Ishikawa (cell line): ENCODE measurements around the gene CHCHD3.

Experiments
- CEBPB ChIP-seq: IDR thresholded peaks from 2 replicates; pipeline ENCODE4 v1.6.1; 2012
- CREB1 ChIP-seq: IDR thresholded peaks from 2 replicates; pipeline ENCODE4 v1.6.1; 2012; ENCODE audit warnings: low read depth
- EGR1 ChIP-seq: IDR thresholded peaks from 2 replicates; pipeline ENCODE4 v1.6.1; 2012
- EP300 ChIP-seq: IDR thresholded peaks from 2 replicates; pipeline ENCODE4 v1.6.1; 2012; ENCODE audit warnings: borderline replicate concordance
- FOXM1 ChIP-seq: IDR thresholded peaks from 2 replicates; pipeline ENCODE4 v1.6.1; 2012; ENCODE audit warnings: low read depth, borderline replicate concordance
- NFIC ChIP-seq: IDR thresholded peaks from 2 replicates; pipeline ENCODE4 v1.6.1; 2012
- RAD21 ChIP-seq: IDR thresholded peaks from 2 replicates; pipeline ENCODE4 v1.6.1; 2012; ENCODE audit warnings: low read depth
- TAF1 ChIP-seq: IDR thresholded peaks from 2 replicates; pipeline ENCODE4 v1.6.1; 2012; ENCODE audit warnings: low read depth, mild to moderate bottlenecking
- TCF12 ChIP-seq: IDR thresholded peaks from 2 replicates; pipeline ENCODE4 v1.6.1; 2012; ENCODE audit warnings: low read depth
- TEAD4 ChIP-seq: IDR thresholded peaks from 2 replicates; pipeline ENCODE4 v1.6.1; 2012
- YY1 ChIP-seq: IDR thresholded peaks from 2 replicates; pipeline ENCODE4 v1.6.1; 2012; ENCODE audit warnings: low read depth
- ZBTB7A ChIP-seq: IDR thresholded peaks from 2 replicates; pipeline ENCODE4 v1.6.1; 2012; ENCODE audit warnings: low read depth
- TF ChIP-seq, protein P1 (sequence below): IDR thresholded peaks from 2 replicates; pipeline ENCODE4 v1.6.1; 2012
- TF ChIP-seq, protein P2 (sequence below): IDR thresholded peaks from 2 replicates; pipeline ENCODE4 v1.6.1; 2012
- TF ChIP-seq, protein P3 (sequence below): IDR thresholded peaks from 2 replicates; pipeline ENCODE4 v1.6.1; 2012; ENCODE audit warnings: low read depth, mild to moderate bottlenecking

CHCHD3 gene

DNA sequence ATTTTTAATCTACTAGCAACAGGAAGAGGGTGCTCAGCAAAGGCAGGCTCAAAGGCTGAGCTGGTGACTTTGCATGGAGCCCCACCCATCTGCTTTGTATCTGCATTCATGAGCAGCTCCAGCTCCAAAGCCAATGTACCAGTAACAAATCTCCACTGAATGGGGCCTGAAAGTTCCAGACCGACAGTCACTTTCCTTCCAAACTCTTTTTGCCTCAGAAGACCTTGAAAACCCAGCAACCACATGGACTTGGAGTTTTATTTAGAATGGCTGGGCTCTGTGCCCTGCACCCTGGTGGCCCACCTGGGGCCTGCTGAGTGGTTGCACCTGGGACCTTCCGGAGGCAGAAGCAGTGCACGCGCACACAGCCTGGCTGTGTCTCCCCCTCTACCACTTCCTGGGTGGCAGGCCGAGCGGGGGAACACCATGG, 310.6 kb downstream of the CHCHD3 start:
- TF ChIP-seq ZBTB7A (no peak), CREB1 (no peak), EGR1 (no peak), RAD21 (no peak)
- TF ChIP-seq, protein P1, sequence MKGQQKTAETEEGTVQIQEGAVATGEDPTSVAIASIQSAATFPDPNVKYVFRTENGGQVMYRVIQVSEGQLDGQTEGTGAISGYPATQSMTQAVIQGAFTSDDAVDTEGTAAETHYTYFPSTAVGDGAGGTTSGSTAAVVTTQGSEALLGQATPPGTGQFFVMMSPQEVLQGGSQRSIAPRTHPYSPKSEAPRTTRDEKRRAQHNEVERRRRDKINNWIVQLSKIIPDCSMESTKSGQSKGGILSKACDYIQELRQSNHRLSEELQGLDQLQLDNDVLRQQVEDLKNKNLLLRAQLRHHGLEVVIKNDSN: no peak

DNA sequence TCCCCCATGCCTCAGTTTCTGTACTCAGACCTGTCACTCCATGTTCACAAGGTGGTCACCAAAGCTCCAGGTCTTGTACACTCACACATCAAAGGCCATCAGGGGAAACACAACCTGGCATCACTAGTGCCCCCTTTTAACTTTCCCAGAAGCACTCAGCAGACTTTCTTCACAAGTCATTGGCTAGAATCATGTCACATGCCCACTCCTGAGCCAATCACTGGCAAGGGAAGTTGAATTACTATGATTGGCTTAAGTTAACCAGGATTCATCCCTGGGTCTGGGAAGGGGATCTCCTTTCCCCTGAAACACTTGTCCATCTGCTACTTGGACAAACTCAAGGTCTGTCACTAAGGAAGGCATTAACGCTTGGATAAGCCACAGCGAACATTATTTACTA, 311.8 kb downstream of the CHCHD3 start:
- TF ChIP-seq TCF12: no peak
- TF ChIP-seq, protein P1: 0 out of 2 replicates have a peak, but pooled peaks have one; percentile 45

DNA sequence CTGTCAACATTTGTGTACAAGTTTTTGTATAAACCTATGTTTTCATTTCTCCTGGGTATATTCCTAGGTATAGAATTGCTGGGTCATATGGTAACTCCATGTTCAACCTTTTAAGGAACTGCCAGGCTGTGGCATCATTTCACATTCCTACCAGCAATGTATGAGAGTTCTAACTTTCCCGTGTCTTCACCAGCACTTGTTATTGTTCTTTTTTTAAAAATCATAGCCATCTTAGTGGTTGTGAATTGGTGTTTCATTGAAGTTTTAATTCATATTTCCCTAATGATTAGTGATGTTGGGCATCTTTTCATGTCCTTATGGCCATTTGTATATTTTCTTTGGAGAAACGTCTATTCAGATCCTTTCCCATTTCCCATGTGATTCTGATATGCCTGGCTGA, 312.6 kb downstream of the CHCHD3 start:
- TF ChIP-seq, protein P2, sequence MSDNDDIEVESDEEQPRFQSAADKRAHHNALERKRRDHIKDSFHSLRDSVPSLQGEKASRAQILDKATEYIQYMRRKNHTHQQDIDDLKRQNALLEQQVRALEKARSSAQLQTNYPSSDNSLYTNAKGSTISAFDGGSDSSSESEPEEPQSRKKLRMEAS: no peak
- TF ChIP-seq TEAD4 (no peak), CREB1 (no peak)

DNA sequence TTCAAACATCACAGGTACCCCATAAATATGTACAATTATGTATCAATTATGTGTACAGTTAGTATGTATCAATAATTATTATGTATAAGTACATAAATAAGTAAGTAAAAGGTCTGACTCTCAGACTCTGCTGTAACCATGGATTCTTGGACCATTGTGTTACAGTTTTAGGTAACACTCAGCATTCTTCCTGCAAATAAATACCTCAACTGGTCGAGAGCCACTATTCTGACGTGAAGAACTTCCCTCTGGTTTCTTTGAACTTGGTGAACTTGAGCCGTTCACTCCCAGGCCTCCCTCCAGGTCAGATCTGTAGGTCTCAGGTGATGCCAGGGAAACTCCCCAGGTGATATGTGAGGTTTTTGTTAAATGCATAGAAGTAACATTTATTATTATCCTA, 313.8 kb downstream of the CHCHD3 start:
- TF ChIP-seq RAD21: no peak
- no peak for TF ChIP-seq CEBPB
- TF ChIP-seq TEAD4: no peak
- no peak for TF ChIP-seq NFIC
- TF ChIP-seq YY1: no peak
- no peak for TF ChIP-seq TCF12
- no peak for TF ChIP-seq ZBTB7A
- TF ChIP-seq EP300: no peak
- TF ChIP-seq TAF1: no peak
- TF ChIP-seq, protein P2: no peak
- TF ChIP-seq, protein P3, sequence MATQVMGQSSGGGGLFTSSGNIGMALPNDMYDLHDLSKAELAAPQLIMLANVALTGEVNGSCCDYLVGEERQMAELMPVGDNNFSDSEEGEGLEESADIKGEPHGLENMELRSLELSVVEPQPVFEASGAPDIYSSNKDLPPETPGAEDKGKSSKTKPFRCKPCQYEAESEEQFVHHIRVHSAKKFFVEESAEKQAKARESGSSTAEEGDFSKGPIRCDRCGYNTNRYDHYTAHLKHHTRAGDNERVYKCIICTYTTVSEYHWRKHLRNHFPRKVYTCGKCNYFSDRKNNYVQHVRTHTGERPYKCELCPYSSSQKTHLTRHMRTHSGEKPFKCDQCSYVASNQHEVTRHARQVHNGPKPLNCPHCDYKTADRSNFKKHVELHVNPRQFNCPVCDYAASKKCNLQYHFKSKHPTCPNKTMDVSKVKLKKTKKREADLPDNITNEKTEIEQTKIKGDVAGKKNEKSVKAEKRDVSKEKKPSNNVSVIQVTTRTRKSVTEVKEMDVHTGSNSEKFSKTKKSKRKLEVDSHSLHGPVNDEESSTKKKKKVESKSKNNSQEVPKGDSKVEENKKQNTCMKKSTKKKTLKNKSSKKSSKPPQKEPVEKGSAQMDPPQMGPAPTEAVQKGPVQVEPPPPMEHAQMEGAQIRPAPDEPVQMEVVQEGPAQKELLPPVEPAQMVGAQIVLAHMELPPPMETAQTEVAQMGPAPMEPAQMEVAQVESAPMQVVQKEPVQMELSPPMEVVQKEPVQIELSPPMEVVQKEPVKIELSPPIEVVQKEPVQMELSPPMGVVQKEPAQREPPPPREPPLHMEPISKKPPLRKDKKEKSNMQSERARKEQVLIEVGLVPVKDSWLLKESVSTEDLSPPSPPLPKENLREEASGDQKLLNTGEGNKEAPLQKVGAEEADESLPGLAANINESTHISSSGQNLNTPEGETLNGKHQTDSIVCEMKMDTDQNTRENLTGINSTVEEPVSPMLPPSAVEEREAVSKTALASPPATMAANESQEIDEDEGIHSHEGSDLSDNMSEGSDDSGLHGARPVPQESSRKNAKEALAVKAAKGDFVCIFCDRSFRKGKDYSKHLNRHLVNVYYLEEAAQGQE: no peak
- TF ChIP-seq, protein P1: no peak
- TF ChIP-seq CREB1: no peak
- no peak for TF ChIP-seq FOXM1
- no peak for TF ChIP-seq EGR1

DNA sequence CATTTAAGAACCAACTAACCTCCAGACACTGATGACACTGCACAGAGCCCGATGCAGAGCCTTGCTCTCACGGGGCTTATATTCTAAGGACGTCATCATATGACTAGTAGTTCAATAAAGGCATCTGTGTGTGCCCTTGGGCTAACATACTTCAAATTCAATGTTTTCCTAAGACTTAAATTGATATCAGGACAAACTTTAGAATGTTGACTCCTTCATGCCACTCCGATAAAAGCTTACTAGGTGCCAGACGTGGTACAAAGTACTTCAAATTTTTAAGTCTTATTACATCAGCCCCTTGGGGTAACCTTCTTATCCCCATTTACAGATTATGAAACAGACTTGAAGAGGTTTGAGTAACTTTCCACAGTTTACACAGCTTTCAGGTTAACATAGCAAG, 314.5 kb downstream of the CHCHD3 start:
- TF ChIP-seq RAD21 (no peak), EP300 (no peak), TEAD4 (no peak), YY1 (no peak), CREB1 (no peak), TAF1 (no peak), ZBTB7A (no peak), NFIC (no peak), TCF12 (no peak), EGR1 (no peak), FOXM1 (no peak)
- TF ChIP-seq, protein P2: no peak
- TF ChIP-seq, protein P1: no peak

DNA sequence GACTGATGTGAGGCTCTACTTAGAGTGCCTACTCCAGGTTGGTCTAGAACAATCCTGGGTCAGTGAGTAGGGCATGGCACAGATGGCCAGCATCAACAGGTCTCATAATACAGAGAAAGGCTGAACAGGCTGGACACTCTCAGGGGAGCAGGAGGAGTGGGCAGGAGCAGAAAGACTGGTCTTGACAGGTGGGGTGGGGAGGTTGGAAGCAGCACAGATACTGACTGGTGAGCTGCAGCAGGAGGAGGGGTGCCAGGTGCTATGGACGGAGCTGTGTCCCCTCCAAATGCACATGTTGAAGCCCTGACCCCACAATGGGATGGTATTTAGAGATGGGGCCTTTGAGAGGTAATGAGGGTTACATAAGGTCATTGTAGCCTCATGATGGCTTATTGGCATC, 315.2 kb downstream of the CHCHD3 start:
- TF ChIP-seq YY1 (no peak), EGR1 (no peak), CEBPB (no peak), EP300 (no peak), TCF12 (no peak), TAF1 (no peak), ZBTB7A (no peak), RAD21 (no peak), FOXM1 (no peak)
- TF ChIP-seq, protein P1: no peak
- TF ChIP-seq, protein P3: no peak
- TF ChIP-seq, protein P2: no peak
